Kidney glomerular epithelial cell (primary cell): ENCODE data around the gene ECI2.
A peak's percentile ranks its signal among the peaks of the same experiment; 100 is the strongest.
"Not testable (repeated sequence)": the region's sequence is repeated elsewhere in the genome, so short reads cannot be mapped to it uniquely, and the experiment has no call there.

Source experiments
- DNase-seq: peaks from one replicate; lab custom pipeline; 2025; lab: John Stamatoyannopoulos, UW

Gene ECI2

DNA sequence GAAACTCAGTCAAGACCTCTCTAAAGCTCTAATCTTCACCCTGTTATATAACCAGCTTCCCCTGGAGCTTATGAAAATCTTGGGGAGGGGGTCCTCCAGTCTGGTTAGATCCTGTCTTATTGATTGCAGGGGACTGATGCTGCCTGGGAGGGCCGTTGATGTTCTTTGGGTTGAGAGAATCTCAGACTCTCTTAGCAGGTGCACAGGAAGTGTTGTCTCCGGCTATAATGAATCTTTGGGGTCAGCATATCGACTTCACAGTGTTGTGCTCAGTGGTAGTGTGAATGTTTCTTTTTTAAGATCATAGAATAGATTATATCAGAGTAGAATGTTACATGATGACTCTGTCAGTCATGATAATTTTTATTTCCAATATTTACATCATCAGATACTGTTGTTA lies 2.8 kb upstream of the ECI2 start:
- no peak for DNase-seq

DNA sequence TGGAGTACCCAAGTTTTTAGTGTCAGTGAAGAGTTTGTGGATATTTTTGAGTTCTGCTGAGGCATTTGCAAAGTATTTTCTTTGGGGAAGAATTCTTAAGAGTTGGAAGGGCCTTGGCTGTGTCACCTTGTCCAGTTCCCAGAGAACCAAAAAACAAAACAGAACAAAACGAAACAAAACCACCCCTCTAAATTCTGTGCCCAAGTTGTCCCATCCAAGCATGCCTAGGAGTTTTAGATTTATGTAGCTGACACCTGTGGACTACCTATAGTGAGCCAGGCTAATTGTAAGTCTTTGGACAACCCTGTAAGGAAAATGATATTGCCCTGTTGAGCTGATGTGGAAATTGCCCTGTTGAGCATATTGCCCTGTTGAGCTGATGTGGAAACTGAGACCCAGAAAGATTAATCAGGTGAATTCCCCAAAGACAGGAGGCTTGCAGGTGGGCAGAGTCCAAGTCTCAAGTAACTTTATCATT lies 1.0 kb upstream of the ECI2 start:
- DNase-seq: no peak

DNA sequence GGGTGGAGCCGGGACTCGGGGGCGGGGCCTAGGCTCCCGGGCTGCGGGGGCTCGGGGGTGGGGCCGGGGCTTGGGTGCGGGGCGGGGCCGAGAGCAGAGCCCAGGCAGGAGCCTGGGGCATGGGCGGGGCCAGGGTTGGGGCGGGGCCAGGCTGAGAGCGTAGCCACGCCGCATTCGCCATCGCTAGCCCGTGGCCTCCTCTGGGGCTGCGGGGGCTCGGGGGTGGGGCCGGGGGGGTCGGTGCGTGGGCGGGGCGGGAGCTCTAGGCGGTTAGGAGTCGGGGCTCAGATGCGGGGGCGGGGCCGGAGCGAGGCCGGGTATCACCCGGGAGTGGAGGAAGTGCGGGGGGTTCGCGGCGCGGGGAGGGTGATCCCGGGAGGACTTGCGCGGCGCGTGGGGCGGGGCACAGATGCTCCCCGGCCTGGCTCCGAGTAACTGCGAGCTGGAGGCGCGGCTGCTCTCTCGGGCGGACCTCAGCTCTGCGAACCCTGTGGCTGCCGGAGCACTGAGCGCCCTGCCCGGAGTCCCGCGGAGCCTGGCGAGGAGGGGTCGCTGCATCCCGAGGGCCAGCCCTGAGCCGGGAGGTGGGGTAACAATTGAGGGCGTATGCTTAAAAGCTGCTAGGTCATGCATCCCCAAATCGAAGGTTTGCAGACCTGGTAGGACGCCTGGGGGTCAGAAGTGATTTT lies 434 bp upstream of the ECI2 start:
- peak; percentile 90 for DNase-seq

DNA sequence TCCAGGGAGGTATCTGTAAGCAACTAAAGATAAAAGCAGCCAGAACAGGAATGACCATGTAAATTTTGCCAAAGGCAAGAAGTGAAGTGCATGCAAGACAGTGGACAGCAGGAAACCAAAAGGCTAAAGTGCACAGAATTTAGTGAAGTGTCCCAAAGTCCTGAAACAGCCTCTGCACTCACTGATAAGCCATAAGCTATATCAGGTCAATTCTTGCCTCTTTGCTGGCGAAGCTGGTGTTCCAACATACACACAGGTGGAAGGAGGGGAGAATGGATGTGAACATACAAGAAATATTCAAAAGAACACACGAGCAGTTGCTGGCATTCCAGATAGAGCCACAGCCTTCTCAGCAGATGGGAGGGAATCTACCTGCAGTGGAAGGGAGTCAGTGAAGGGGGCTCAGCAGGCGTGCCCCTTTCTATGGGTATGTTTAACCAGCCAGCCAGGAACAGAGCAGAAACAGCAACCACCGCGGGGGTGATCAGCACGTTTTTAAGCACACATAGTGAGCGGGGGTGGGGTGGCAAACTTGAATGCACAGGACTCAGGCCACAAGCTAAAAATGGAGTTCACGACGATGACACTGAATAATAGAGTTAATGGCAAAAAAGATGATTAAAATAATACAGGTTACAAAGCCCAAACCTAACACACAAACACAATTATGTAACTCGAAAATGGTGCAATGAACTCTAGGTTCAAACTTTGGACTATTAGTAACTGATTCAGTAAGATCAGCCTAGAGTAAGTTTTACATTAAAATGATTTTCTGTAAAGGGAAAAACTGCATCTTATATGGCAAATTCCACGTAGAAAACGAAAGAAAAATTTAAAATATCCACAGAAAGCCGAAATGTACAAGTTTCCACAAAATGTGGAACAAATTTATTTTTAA lies 1.2 kb downstream of the ECI2 start:
- DNase-seq: no peak

DNA sequence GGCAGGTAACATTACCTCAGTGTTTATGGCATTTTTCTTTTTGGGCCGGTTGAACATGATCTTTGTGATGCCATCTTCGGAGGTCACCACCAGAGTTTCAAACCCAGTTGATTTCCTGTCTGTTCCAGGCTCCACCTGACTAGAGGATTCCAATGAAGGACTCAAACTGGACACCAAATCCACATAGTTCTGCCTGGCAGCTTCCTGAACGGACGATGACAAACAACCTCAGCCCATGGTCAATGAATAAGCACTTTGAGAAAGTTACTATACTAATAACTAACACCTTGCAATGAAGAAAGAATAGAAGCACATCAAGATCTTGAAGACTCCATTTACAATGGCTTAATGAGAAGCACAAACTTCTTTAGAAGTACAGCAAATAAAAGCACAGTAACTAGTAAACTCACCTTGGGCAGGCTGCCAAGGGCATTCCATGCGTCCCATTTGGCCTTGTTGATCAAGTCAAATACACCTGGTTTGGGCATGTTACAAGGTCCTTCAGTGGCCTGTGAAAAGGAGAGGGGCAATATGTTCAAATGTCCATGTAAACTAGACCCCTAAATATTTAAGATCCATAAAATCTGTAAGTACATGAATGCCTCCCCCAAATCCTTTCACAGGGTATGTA lies 4.9 kb downstream of the ECI2 start:
- no peak for DNase-seq

DNA sequence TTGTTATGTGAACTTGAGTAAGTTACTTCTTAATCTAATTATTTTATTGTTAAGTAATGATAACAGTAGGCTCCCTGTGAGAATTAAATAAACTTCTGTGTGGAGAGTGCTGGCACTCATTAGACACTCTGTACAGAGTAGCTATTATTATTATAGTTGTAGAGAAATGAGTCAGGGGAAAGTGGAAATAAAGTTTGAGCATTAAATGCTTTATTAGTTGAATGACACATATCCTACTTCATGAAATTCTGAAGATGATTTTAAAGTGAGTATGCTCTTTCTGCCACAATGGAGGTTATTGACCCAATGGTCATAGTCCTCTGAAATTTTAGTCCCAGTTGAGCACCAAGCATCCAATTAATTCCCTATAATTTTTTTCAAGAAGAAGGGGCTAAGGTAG lies 5.9 kb downstream of the ECI2 start:
- DNase-seq: no peak

DNA sequence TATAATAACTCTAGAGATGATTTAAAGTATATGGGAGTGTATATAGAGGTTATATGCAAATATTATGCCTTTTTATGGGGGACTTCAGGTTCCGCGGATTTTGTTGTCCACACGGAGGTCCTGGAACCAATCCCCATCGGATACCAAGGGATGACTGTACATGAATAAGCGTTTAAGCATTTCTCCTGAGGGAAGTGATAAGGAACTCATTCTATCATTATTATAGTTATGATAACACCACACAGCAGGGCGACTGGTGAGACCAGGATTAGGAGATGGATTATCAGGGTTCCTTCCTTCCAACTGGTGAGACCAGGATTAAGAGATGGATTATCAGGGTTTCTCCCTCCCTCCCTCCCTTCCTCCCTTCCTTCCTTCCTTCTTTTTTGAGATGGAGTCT lies 6.6 kb downstream of the ECI2 start:
- no peak for DNase-seq

DNA sequence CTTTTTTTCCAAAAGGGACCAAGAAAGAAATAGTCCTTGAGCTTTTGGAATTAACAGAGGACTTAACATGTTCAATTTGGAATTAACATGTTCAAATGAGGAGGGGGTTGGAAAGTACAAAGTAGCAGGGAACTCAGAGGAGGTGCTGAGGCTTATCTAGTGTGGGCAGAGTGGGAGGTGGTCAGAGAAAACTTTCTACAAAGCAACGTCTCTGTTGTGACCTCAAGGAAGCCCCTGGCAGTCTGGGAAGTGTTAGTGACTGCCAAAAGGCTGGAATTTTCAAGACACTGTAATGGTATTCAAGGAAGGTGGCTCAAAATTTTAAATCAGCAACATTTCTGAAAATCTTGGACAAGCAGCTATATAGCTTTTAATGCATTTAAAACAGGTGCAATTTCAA lies 7.3 kb downstream of the ECI2 start:
- no peak for DNase-seq

DNA sequence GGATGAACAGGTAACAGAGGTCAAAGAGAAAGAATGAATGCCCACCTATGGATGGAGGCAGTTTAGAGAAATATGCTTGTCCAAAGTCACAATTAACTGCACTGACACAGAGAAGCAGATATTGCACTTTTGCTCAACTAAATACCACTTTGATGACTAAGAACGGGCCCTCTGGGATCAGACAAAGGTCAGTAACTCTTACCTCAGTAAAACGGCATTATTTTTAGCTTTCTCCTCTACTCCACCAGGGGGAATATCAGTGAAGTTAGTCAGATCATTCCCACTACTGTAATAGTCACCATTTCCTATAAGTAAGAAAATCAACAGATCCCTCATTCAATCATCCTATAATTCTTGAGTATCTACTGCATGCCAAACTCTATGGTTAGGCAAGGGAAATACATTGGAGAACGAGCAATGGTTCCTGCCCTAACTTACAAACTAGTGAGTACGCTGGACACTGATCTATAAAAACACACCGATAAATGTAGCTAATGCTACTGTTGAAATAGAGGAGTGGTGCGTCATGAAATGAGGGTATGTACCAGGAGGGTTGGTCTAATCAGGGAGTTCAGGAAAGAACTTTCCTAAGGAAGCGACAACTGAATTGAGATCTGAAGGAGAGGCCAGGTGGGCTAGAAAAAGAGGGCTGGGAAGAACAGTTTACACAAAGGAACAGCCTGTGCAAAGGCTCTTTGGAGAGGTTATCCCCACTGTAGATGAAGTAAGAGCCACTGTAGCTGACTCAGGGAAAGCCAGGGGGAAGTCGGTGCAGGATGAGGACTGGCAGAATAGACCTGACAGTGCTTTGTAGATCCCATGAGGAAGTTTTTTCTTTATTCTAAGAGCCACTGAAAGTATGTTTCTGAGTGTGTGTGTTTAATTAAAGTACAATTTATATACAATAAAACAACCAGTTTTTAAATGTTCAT lies 9.2 kb downstream of the ECI2 start:
- DNase-seq: peak; percentile 90

DNA sequence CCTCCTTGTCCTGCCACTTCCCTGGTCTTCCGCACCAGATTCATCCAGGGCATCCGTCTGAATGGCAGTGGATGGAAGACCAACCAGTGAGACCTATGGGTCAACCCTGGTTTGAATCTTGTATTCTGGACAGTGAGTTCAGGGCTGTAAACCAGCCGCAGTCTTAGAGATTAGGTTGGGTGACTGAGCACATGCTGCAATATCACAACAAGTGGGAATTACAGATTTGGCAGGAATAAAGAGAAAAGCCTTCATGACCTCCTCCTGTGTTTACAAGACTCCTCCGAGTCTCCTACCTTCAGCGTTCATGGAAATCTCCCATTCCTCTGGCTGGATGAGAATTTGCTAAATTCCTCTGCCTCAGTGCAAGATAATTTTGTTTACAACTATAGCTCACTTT lies 9.9 kb downstream of the ECI2 start:
- DNase-seq: no peak

DNA sequence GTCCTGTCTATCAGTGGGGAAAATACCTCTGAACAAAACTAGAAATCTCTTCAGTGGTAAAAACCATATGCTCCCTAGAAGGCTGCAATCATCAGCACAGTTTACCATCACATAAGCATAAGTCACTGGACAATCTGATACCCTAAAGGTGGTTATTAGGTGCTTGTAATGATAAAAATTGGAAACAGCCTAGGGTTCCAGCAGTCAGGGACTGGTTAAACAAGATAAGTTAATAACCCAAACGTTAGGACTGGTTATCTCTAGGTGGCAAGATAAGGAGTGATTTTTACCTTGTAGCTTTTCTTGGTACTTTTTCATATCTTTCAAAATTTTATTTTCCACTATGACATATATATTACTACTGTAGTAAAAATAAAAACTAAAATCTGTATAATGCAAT lies 11.0 kb downstream of the ECI2 start:
- no peak for DNase-seq

DNA sequence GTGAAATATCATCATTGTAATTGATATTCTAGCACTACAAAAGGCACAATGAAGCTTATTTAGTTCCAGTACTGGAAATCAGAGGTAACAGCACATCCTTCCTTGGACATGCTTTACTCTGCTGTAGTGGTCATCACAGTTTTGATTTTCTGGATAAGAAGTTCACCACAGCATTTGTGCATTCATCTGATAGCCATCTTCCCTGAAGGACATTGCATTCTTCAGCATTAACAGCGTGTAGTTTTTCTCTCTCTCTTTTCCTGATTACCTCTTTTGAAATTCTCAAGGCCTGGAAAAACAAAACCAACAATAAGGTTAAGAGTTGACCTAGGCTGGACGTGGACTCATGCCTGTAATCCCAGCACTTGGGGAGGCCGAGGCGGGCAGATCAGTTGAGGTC lies 19.6 kb downstream of the ECI2 start:
- no peak for DNase-seq

DNA sequence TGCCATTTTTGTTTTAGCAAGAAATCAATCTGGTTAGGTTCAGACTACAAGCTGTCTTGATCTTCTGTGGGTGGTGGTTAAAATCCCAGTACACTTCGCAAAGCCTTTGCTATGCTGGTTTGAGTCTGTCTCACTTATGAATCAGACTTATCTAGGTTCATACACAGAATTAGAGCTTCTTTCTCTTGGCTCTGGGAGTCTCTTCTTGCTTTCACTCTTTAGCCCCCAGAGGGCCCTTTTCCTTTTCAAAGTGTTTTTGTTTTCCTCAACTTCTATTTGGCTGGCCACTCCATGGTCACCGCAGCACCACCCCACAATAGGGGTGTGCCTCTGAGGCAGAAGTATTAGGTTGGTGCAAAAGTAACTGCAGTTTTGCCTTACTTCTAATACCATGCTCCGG lies 21.3 kb downstream of the ECI2 start:
- no peak for DNase-seq

DNA sequence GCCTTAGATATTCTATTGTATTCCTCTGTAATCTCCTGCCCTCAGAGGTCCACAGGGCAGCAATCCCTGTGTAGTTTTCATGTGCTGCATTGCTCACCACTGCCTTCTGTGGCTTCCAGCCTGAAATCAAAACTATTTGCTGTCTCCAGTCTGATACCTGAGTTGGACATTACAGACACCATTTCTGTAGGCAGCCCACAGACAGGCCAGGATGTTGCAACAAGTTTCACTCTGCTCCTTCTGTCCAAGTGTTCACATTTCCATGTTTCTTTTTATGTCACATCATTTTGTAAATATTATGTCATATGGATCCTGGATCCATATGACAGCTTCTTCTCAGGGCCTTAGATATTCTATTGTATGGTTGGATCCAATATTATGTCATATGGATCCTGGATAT lies 21.7 kb downstream of the ECI2 start:
- no peak for DNase-seq

DNA sequence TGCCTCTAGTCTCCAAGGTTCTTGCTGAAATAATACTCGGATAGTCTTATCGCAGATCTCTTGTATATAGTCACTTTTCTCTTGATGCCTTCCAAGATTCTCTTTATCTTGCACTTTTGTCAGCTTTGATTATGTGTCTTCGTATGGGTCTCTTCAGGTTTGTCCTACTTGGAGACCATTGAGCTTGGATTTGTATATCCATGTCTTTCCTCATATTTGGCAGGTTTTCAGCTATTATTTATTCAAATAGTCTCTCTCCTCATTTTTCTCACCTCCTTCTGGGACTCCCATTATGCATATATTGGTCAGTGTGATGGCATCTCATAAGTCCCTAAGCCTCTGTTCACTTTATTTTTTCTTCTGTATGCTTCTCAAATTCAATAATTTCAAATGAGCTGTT lies 23.0 kb downstream of the ECI2 start:
- DNase-seq: no peak

DNA sequence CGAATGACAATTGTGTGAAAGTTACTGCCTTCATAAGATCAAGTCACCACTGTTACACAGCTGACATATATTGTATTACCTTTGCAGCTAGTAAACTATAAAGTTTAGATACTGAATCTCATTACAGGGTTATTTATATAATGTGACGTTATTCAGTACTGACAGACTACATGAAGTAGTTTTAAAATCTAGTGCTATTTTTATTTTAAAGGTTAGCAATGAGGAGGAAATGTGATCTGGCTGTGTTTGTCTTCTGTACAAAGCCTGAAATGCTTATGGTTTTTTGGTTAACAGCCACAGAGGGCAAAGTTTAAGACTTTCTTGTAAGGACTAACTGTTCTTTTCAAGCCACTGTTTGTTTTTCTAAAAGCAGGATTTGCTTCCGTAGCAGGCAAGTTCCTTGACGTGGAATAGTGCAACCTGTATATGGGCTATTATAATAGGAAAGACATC lies 26.0 kb downstream of the ECI2 start:
- DNase-seq: not testable (repeated sequence)

DNA sequence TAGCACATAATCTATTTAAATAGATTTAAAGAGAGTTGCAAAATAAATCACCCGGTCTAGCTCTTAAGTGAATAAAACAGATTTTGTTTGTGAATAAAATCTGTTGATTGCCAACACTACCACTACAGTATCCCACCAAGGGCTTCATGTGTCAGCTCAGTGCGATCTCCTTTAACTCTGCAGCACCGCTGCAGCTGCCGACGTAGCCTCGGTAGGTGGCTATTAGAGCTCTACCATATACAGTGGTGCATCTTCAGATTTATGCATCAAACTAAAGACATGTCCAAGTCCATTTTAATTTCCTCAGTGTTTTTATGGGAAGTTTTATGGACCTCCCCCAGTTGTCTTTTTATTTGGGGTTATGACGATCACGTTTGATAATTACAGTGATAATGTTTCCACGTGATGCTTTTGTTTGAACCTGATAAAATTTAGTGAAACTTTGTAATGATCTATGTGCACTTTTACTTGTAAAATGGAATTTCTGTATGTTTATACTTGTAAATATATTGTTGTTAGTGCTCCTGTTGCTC lies 26.7 kb downstream of the ECI2 start:
- no peak for DNase-seq

DNA sequence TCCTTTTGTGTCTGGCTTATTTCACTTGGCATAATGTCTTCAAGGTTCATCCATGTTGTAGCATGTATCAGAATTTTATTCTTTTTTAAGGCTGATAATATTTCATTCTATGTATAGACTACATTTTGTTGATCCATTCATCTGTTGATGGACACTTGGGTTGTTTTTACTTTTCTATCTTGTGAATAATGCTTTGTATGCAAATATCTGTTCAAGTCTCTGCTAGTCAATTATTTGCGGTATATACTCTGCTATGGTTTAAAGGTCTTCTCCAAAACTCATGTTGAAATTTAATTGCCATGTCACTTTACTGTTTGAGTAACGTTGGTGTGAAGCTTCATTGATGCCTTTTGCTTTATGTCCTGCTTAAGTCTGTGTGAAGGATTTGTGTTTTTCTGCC lies 27.5 kb downstream of the ECI2 start:
- no peak for DNase-seq

DNA sequence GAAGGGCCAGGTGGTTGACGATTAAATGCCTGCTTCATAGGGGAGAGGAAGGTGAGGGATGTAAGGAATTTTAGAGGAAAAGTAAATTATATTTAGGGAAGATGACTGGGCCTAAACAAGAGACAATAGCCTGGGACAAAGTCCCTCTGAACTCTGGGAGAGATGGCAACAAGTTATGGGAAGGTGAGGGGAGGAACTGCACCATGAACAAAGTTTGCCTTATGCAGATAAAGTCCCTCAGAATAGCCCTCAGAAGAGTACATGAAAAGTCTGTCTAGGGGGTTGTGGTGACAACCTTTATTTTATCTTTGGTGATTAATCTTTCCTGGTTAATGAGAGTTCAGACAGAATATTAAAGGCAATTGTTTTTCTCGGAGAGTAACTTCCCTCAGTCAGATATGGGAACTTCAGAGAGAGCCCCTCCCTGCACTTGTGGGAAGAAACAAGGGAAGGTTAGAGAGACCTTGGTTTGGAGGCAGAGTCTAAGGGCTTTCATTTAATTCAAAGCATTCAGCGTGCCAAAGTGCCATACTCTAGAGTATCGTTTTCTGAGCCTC lies 29.3 kb downstream of the ECI2 start:
- DNase-seq: no peak

DNA sequence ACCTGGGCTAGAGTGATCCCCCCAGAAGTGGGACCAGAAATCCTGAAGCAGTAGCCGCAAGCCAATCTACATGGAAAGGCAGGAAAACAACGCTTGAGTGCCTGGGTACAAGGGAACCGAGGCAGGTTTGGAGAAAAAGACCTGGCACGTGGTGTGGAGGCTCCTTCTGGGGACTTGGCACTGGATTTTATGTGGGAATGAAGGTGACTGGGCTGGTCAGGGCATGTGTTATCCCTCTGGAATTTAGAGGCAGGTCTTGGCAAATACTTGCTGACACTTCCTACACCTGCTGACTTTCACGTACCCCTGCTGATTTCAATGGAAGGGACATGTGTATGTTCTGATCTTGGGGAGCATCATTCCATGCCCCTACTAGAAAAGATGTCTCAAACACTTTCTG lies 31.4 kb downstream of the ECI2 start:
- DNase-seq: no peak

DNA sequence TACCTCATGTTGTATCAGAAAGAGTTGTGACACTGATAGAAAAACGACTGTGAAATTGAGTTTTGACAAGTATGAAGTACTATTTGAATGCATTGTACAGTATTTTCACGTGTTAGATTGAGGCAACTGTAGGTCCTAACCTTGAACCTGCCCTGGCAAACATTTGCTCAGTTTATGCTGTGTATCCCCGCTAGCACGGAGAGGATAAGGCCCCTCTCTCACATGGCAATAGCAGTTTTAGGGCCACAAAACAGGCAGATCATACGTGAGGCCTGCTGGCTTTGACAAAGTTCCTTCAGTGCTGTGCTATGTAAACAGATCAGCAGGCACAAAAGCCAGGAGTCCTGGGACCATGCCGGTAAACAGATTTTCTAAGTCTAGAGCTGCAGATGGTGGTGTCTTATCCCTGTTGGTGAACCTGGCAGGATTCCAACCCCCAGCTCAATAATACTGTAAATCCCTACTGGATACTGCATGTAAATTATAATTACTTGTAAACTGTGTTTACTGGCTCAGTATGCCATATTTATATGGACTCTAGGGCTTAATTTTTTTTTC lies 32.6 kb downstream of the ECI2 start:
- no peak for DNase-seq
